Melanocyte of skin (primary cell): Measurements from ENCODE around the gene MINDY4. TPM values are rescaled to one million over a fixed set of nuclear protein-coding genes. Genes with fewer than 3 reads are reported as not detected.

Experiments
- total RNA-seq, 2 donors: library from RNA; depleted of rRNA; stranded (reverse); fragments of >200 nt; gene quantifications; 2 replicates each; pipeline ENCODE4 v1.2.3, GENCODE V29; 2012

MINDY4 gene
- total RNA-seq, result 1 to 10 TPM; 3.1 to 3.3 TPM

GRCh38 chr7:30771174-30771879 lies at the start of gene MINDY4:
Gene MINDY4 (plus strand): TSS chr7:30771417. CDS start chr7:30771494, 77 bp downstream.

GRCh38 chr7:30751696-30752273 lies 19.4 kb upstream of the MINDY4 start, which contains the start of gene INMT:
Gene INMT (plus strand): TSS chr7:30752135. CDS start chr7:30752151, 16 bp downstream.

GRCh38 chr7:30911561-30911969 lies 140.3 kb downstream of the MINDY4 start, which contains the start of gene AQP1:
Gene AQP1 (plus strand): TSS chr7:30911853. CDS start chr7:30911910, 57 bp downstream.

Other genes starting within 250 kb of the MINDY4 start
- gene GARS1, start 176.5 kb upstream of the MINDY4 start, total RNA-seq, result 100 to 1,000 TPM in 1 of 2 donors, 10 to 100 TPM in 1; 93.6 to 137 TPM
- gene CRHR2, start 89.0 kb upstream of the MINDY4 start, total RNA-seq, result not detected
- gene INMT, start 19.3 kb upstream of the MINDY4 start, total RNA-seq, result not detected
- gene AQP1, start 140.4 kb downstream of the MINDY4 start, total RNA-seq, result under 1 TPM in 1 of 2 donors, not detected in 1; under 0.01 TPM
- not detected for gene GHRHR, start 192.5 kb downstream of the MINDY4 start, total RNA-seq